Measurements from ENCODE around the gene STK32B.
"Not testable (repeated sequence)": the region's sequence is repeated elsewhere in the genome, so short reads cannot be mapped to it uniquely, and the experiment has no call there.

STK32B gene

GRCh38 chr4:5276475-5277075 is 225.3 kb downstream of the STK32B start:
- no peak for TF ChIP-seq CTCF (IDR thresholded peaks at IDR 0.05; ENCODE audit: low read depth, low read length, missing control alignments)
- H3K4me3 ChIP-seq (ENCODE audit: low read depth, low read length): no peak overlapping the region
- in situ Hi-C loops (cut with HindIII; ENCODE audit: low sequenced_read_pairs): no loop called here
- DNase-seq (ENCODE audit: low read depth): no peak

- DNase-seq (ENCODE audit: low read depth): no peak
- TF ChIP-seq CTCF (IDR thresholded peaks at IDR 0.05; ENCODE audit: low read depth, low read length, missing control alignments): no peak
- in situ Hi-C loops (cut with HindIII; ENCODE audit: low sequenced_read_pairs): no loop called here
- no peak overlapping the region for H3K4me3 ChIP-seq (ENCODE audit: low read depth, low read length)
These were observed 225.8 kb downstream of the STK32B start for GRCh38 chr4:5277079-5277478.

- H3K4me3 ChIP-seq (ENCODE audit: low read depth, low read length): no peak overlapping the region
- no peak for TF ChIP-seq CTCF (IDR thresholded peaks at IDR 0.05; ENCODE audit: low read depth, low read length, missing control alignments)
- no peak for DNase-seq (ENCODE audit: low read depth)
- in situ Hi-C loops (cut with HindIII; ENCODE audit: low sequenced_read_pairs): no loop called here
These were observed 226.9 kb downstream of the STK32B start for GRCh38 chr4:5278213-5278612.

- DNase-seq (ENCODE audit: low read depth); H3K4me3 ChIP-seq (ENCODE audit: low read depth, low read length); in situ Hi-C loops (cut with HindIII; ENCODE audit: low sequenced_read_pairs): not testable (repeated sequence)
These were observed 228.8 kb downstream of the STK32B start for GRCh38 chr4:5280069-5280468.

GRCh38 chr4:5280828-5281227 is 229.5 kb downstream of the STK32B start:
- no peak for TF ChIP-seq CTCF (IDR thresholded peaks at IDR 0.05; ENCODE audit: low read depth, low read length, missing control alignments)
- no peak overlapping the region for H3K4me3 ChIP-seq (ENCODE audit: low read depth, low read length)
- DNase-seq (ENCODE audit: low read depth): no peak
- in situ Hi-C loops (cut with HindIII; ENCODE audit: low sequenced_read_pairs): no loop called here

- DNase-seq (ENCODE audit: low read depth): no peak
- no peak overlapping the region for H3K4me3 ChIP-seq (ENCODE audit: low read depth, low read length)
- in situ Hi-C loops (cut with HindIII; ENCODE audit: low sequenced_read_pairs): no loop called here
- no peak for TF ChIP-seq CTCF (IDR thresholded peaks at IDR 0.05; ENCODE audit: low read depth, low read length, missing control alignments)
These were observed 232.6 kb downstream of the STK32B start for GRCh38 chr4:5283837-5284236.

GRCh38 chr4:5284517-5284916 is 233.2 kb downstream of the STK32B start:
- H3K4me3 ChIP-seq (ENCODE audit: low read depth, low read length): no peak overlapping the region
- DNase-seq (ENCODE audit: low read depth): no peak
- no peak for TF ChIP-seq CTCF (IDR thresholded peaks at IDR 0.05; ENCODE audit: low read depth, low read length, missing control alignments)
- in situ Hi-C loops (cut with HindIII; ENCODE audit: low sequenced_read_pairs): no loop called here

Measured in astrocyte of the cerebellum (primary cell).